Measurements from ENCODE around the gene PLEKHN1.

Gene PLEKHN1

DNA sequence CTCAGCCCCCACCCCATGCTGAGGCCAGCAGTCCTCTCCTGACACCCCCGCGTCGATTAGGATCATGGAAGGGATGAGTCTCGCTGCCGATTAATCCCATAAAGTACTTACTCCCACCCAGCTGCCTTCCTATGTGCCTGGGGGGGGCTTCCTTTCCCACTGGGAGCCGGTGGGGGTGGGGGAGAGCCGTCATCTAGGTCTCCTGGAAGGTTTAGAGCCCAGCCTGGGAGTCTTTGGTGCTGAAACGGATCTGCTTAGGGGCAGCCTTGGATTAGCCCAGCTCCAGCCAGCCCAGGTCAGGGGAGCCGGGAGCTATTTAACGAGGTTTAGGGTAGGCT is 32.7 kb upstream of the PLEKHN1 start:
- Histone ChIP-seq H3K9ac (ENCODE audit: low read length) (no peak overlapping the region), H3K36me3 (ENCODE audit: control insufficient read depth, insufficient read depth, low read length) (no peaks in the 10 kb centered on the region), H3K27me3 (ENCODE audit: control insufficient read depth, insufficient read depth, low read length) (peaks cover 25% of the 10 kb centered on the region), H3K4me3 (ENCODE audit: low read length) (no peak overlapping the region), H3K27ac (ENCODE audit: low read depth, low read length) (no peak overlapping the region), H3K4me1 (ENCODE audit: control insufficient read depth, insufficient read depth, low read length) (no peaks in the 10 kb centered on the region)

DNA sequence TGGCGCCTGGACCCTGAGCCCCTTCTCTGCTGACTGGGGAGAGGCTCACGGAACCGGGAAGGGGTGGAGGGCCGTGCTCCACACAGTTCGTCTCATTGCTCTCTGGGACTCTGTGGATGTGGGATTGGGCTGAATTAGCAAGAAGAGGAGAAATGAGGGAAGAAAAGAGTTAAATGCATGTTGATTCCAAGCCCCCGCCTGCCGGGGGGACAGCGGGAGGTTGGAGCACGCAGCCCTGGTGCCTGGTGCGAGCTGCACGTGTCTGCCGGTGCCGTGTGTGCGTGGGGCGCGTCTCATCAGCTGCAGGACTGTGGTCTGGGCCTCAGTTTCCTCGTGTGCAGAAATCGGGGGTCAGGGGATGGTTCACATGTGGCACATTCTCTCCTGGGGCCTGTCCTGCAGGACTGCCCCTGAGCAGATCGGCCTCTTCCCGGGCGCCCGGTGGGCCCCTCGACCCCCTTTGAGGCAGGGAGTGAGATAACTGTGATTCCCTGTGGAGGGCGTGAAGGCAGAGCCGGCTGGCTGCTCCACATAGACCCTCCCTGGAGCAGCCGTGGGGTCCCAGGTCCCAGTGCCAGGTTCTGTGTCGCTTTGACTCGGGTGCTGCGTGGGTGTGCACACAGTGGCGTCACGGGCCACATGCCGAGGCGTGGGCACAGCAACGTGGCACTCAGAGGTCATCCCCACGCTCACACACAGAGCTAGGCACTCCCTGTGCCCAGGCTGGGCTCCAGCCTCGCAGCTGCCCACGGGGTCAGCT is 31.1 kb upstream of the PLEKHN1 start:
- no peaks in the 10 kb centered on the region for H3K36me3 ChIP-seq (ENCODE audit: control insufficient read depth, insufficient read depth, low read length)
- H3K27ac ChIP-seq (ENCODE audit: low read depth, low read length), result no peak overlapping the region
- peaks cover 38% of the 10 kb centered on the region for H3K27me3 ChIP-seq (ENCODE audit: control insufficient read depth, insufficient read depth, low read length)
- no peak overlapping the region for H3K4me3 ChIP-seq (ENCODE audit: low read length)
- H3K9ac ChIP-seq (ENCODE audit: low read length), result no peak overlapping the region
- peaks cover 2% of the 10 kb centered on the region for H3K4me1 ChIP-seq (ENCODE audit: control insufficient read depth, insufficient read depth, low read length)

- no peak overlapping the region for H3K9ac ChIP-seq (ENCODE audit: low read length)
- H3K27me3 ChIP-seq (ENCODE audit: control insufficient read depth, insufficient read depth, low read length), result peaks cover 43% of the 10 kb centered on the region
- H3K4me1 ChIP-seq (ENCODE audit: control insufficient read depth, insufficient read depth, low read length), result peaks cover 6% of the 10 kb centered on the region
- no peak overlapping the region for H3K4me3 ChIP-seq (ENCODE audit: low read length)
- no peaks in the 10 kb centered on the region for H3K36me3 ChIP-seq (ENCODE audit: control insufficient read depth, insufficient read depth, low read length)
- no peak overlapping the region for H3K27ac ChIP-seq (ENCODE audit: low read depth, low read length)
These were observed 30.5 kb upstream of the PLEKHN1 start for GRCh38 chr1:935751-936231.

DNA sequence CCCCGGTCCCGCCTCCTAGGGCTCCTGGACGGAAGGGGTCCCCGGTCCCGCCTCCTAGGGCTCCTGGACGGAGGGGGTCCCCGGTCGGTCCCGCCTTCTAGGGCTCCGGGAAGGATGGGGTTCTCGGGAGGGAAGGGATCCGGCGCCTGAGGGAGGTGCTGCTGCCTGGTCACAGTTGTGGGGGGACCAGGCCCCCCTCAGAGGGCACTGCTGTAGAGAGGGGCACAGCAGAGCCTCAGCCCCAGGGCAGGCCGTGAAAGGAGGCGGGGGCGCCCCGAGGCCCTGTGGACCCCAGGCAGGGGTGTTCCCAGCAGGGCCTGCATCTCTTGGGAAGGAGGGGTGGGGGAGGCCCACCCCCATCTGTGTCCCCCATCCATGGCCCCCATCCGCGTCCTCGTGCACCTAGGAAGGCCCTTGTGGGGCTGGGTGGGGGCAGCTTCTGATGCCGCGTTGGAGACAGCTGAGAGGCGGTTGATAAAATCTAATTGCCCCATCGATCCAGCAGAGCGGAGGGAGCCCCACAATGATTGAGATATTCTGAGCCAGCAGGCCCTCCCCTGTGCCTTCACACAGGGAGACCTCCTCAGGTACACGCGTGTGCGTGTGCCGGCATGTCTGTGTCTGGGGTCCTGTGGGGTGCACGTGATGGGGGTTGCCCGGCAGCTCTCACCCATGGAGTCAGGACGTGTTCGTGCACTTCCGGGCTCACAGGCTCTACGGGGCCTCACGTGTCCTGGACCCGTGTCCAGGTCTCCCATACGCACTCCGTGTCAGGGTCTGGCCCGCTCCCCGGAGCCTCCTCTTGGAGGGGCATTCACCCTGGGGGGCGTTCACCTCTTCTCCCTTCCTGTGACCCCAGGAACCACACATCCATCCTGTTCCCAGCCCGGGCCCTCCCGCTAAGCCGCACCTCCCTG is 29.7 kb upstream of the PLEKHN1 start:
- H3K36me3 ChIP-seq (ENCODE audit: control insufficient read depth, insufficient read depth, low read length), result no peaks in the 10 kb centered on the region
- peaks cover 50% of the 10 kb centered on the region for H3K27me3 ChIP-seq (ENCODE audit: control insufficient read depth, insufficient read depth, low read length)
- H3K9ac ChIP-seq (ENCODE audit: low read length), result no peak overlapping the region
- H3K4me3 ChIP-seq (ENCODE audit: low read length), result no peak overlapping the region
- no peak overlapping the region for H3K27ac ChIP-seq (ENCODE audit: low read depth, low read length)
- H3K4me1 ChIP-seq (ENCODE audit: control insufficient read depth, insufficient read depth, low read length), result peaks cover 7% of the 10 kb centered on the region

- Histone ChIP-seq H3K4me3 (ENCODE audit: low read length) (no peak overlapping the region), H3K27me3 (ENCODE audit: control insufficient read depth, insufficient read depth, low read length) (peaks cover 44% of the 10 kb centered on the region), H3K9ac (ENCODE audit: low read length) (no peak overlapping the region), H3K4me1 (ENCODE audit: control insufficient read depth, insufficient read depth, low read length) (peaks cover 7% of the 10 kb centered on the region), H3K27ac (ENCODE audit: low read depth, low read length) (no peak overlapping the region), H3K36me3 (ENCODE audit: control insufficient read depth, insufficient read depth, low read length) (no peaks in the 10 kb centered on the region)
These were observed 28.8 kb upstream of the PLEKHN1 start for GRCh38 chr1:937521-937920.

DNA sequence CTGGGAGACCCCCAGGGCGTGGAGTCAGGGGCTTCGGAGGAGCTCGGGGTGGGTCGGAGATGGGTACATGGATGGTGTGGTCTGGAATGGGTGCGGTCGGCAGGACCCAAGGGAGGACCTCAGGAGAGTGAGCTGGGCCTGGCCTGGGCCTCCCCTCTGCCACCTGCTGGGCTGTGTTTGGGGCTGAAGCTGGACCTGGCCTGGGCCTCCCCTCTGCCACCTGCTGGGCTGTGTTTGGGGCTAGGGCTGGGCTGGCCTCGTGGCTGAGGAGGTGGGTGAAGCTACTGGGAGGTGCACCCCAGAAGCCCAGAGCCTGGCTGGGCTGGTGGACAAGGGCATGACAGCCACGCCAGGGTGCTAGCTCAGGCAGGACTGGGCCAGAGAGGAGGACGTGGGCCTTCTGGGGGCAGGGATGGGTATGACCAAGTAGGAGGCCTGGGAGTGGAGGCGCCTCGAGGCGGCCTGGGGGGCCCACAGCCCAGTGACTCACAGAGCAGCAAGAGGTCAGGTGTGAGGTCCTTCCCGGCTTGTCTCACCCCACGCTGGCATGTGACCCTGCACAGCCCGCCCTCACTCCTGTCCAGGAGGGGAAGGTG is 28.1 kb upstream of the PLEKHN1 start:
- Histone ChIP-seq H3K36me3 (ENCODE audit: control insufficient read depth, insufficient read depth, low read length) (no peaks in the 10 kb centered on the region), H3K27ac (ENCODE audit: low read depth, low read length) (no peak overlapping the region), H3K4me1 (ENCODE audit: control insufficient read depth, insufficient read depth, low read length) (peaks cover 7% of the 10 kb centered on the region), H3K4me3 (ENCODE audit: low read length) (no peak overlapping the region), H3K27me3 (ENCODE audit: control insufficient read depth, insufficient read depth, low read length) (peaks cover 43% of the 10 kb centered on the region), H3K9ac (ENCODE audit: low read length) (no peak overlapping the region)

- no peaks in the 10 kb centered on the region for H3K36me3 ChIP-seq (ENCODE audit: control insufficient read depth, insufficient read depth, low read length)
- H3K27me3 ChIP-seq (ENCODE audit: control insufficient read depth, insufficient read depth, low read length), result peaks cover 41% of the 10 kb centered on the region
- H3K4me1 ChIP-seq (ENCODE audit: control insufficient read depth, insufficient read depth, low read length), result peaks cover 7% of the 10 kb centered on the region
- no peak overlapping the region for H3K4me3 ChIP-seq (ENCODE audit: low read length)
- H3K9ac ChIP-seq (ENCODE audit: low read length), result no peak overlapping the region
- H3K27ac ChIP-seq (ENCODE audit: low read depth, low read length), result no peak overlapping the region
These were observed 27.4 kb upstream of the PLEKHN1 start for GRCh38 chr1:938711-939489.

GRCh38 chr1:939511-940106 is 26.7 kb upstream of the PLEKHN1 start:
- Histone ChIP-seq H3K9ac (ENCODE audit: low read length) (no peak overlapping the region), H3K4me3 (ENCODE audit: low read length) (peak overlapping the region; percentile 21), H3K27me3 (ENCODE audit: control insufficient read depth, insufficient read depth, low read length) (peaks cover 41% of the 10 kb centered on the region), H3K4me1 (ENCODE audit: control insufficient read depth, insufficient read depth, low read length) (peaks cover 7% of the 10 kb centered on the region), H3K36me3 (ENCODE audit: control insufficient read depth, insufficient read depth, low read length) (no peaks in the 10 kb centered on the region), H3K27ac (ENCODE audit: low read depth, low read length) (no peak overlapping the region)

DNA sequence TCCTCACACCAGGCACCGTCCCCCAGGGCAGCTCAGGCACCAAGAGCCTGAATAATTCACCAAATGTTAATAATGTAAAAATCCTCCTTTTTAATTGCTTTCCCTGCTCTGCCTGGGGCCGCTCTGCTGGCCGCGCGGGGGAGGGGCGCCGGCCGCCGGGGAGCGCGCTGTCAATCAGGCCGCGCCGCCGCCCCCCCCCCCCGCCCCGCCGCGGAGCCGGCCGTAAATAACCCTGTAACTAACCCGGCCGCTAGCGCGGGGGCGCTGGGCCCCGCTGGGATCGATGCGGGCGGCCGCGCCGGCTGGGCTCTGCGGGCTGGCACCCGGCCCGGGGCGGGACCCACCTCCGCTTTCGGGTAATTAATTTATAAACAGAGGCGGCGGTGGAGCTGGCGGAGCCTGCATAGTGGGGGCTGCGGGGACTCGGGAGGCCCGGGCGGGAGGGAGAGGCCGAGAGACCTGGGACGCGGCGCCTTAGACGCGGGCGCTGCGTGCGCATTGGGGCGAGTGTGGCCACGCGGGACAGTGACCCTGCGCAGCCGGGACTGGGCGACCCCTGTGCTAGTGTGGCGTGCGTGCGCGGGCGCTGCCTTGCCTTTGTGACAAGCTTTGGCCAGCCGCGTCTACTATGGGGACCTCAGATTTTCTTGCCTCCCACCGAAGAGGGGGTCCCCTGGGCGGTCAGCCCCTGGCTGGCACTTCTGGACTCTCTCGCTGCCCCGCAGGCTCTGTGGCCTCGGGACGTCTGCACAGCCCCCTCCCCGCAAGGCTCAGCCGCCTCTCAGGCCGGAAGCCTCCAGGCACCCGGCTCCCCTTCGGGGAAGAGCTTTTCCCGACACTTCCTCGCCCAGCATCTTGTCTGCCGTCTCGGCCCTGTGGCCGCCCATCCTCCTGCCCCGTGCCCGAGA is 25.9 kb upstream of the PLEKHN1 start:
- H3K4me1 ChIP-seq (ENCODE audit: control insufficient read depth, insufficient read depth, low read length), result peaks cover 7% of the 10 kb centered on the region

GRCh38 chr1:941015-941587 is 25.2 kb upstream of the PLEKHN1 start:
- Histone ChIP-seq H3K4me3 (ENCODE audit: low read length) (peak overlapping the region; percentile 43), H3K27ac (ENCODE audit: low read depth, low read length) (peak overlapping the region; percentile 48), H3K36me3 (ENCODE audit: control insufficient read depth, insufficient read depth, low read length) (no peaks in the 10 kb centered on the region), H3K27me3 (ENCODE audit: control insufficient read depth, insufficient read depth, low read length) (peaks cover 31% of the 10 kb centered on the region), H3K9ac (ENCODE audit: low read length) (no peak overlapping the region), H3K4me1 (ENCODE audit: control insufficient read depth, insufficient read depth, low read length) (peaks cover 7% of the 10 kb centered on the region)

More for the DNA sequence above, 25.9 kb upstream of the PLEKHN1 start:
- peak overlapping the region; percentile 43 for H3K4me3 ChIP-seq (ENCODE audit: low read length)
- peak overlapping the region; percentile 48 for H3K27ac ChIP-seq (ENCODE audit: low read depth, low read length)
- no peak overlapping the region for H3K9ac ChIP-seq (ENCODE audit: low read length)
- H3K27me3 ChIP-seq (ENCODE audit: control insufficient read depth, insufficient read depth, low read length), result peaks cover 35% of the 10 kb centered on the region
- H3K36me3 ChIP-seq (ENCODE audit: control insufficient read depth, insufficient read depth, low read length), result no peaks in the 10 kb centered on the region
